Fibroblast of peridontal ligament (primary cell): Measurements from ENCODE around the gene TMEM127.
"Not testable (repeated sequence)": the region's sequence is repeated elsewhere in the genome, so short reads cannot be mapped to it uniquely, and the experiment has no call there.

Experiments used
- DNase-seq: peaks from one replicate; pipeline ENCODE4 v3.0.0-alpha.2; 2010; ENCODE audit errors: extremely low read depth

TMEM127 gene

GRCh38 chr2:96241227-96241626 is 24.6 kb downstream of the TMEM127 start:
- no peak for DNase-seq

GRCh38 chr2:96240341-96241038 is 25.3 kb downstream of the TMEM127 start:
- DNase-seq, result no peak

GRCh38 chr2:96239745-96240264 is 26.0 kb downstream of the TMEM127 start:
- no peak for DNase-seq

GRCh38 chr2:96239091-96239490 is 26.7 kb downstream of the TMEM127 start:
- DNase-seq, result no peak

GRCh38 chr2:96238266-96238665 is 27.5 kb downstream of the TMEM127 start:
- no peak for DNase-seq

- DNase-seq, result no peak
Measured at GRCh38 chr2:96236882-96237281, 28.9 kb downstream of the TMEM127 start.

GRCh38 chr2:96233880-96234316 is 31.9 kb downstream of the TMEM127 start:
- DNase-seq, result no peak

- no peak for DNase-seq
Measured at GRCh38 chr2:96233436-96233835, 32.4 kb downstream of the TMEM127 start.

- DNase-seq, result no peak
Measured at GRCh38 chr2:96231316-96231715, 34.5 kb downstream of the TMEM127 start.

- no peak for DNase-seq
Measured at GRCh38 chr2:96225016-96225533, 40.7 kb downstream of the TMEM127 start.

GRCh38 chr2:96221106-96221505 is 44.7 kb downstream of the TMEM127 start:
- DNase-seq, result not testable (repeated sequence)

GRCh38 chr2:96219959-96220358 is 45.8 kb downstream of the TMEM127 start:
- DNase-seq, result not testable (repeated sequence)

- DNase-seq, result no peak
Measured at GRCh38 chr2:96218508-96219131, 47.2 kb downstream of the TMEM127 start.

GRCh38 chr2:96214554-96214953 is 51.2 kb downstream of the TMEM127 start:
- no peak for DNase-seq

- no peak for DNase-seq
Measured at GRCh38 chr2:96213379-96213778, 52.4 kb downstream of the TMEM127 start.

- no peak for DNase-seq
Measured at GRCh38 chr2:96212339-96212738, 53.5 kb downstream of the TMEM127 start.

GRCh38 chr2:96209729-96210085 is 56.1 kb downstream of the TMEM127 start:
- no peak for DNase-seq

GRCh38 chr2:96209011-96209728 is 56.6 kb downstream of the TMEM127 start:
- no peak for DNase-seq

- peak; percentile 95 for DNase-seq
Measured at GRCh38 chr2:96208143-96209010, 57.4 kb downstream of the TMEM127 start, which contains the start of gene STARD7. TSS of gene STARD7 (minus strand) at chr2:96208827. CDS start at chr2:96208434, 393 bp downstream.

- no peak for DNase-seq
Measured at GRCh38 chr2:96207774-96208142, 58.0 kb downstream of the TMEM127 start.

- DNase-seq, result peak; percentile 29
Measured at GRCh38 chr2:96207073-96207773, 58.6 kb downstream of the TMEM127 start.
